Stomach (tissue), 9 donors: ENCODE measurements around the gene ZNF185. TPM values are rescaled to one million over a fixed set of nuclear protein-coding genes. Genes with fewer than 3 reads are reported as not detected.

Experiments
- DNase-seq, 2 donors: peaks; one replicate each; pipeline versions ENCODE4 v3.0.0 to v3.0.0-alpha.2; 2013 to 2019
- H3K27ac ChIP-seq, 5 donors: fragments of 200-600 bp in 4 of 5; sonication (generic) in 4 of 5; one replicate each; pipeline ENCODE4 v1.5.1; 2013 to 2019; ENCODE audit warnings: mild to moderate bottlenecking in 1 of 5, moderate library complexity in 1 of 5
- H3K27me3 ChIP-seq, 3 donors: fragments of 200-600 bp; sonication (generic); one replicate each; pipeline ENCODE4 v1.5.1; 2017 to 2019; ENCODE audit warnings: mixed run types in 1 of 3
- H3K36me3 ChIP-seq, 4 donors: fragments of 200-600 bp; sonication (generic); 1 replicate in 3 of 4; 2 replicates in 1 of 4; pipeline ENCODE4 v1.5.1; 2016 to 2019
- H3K4me1 ChIP-seq, 4 donors: fragments of 200-600 bp; sonication (generic); one replicate each; pipeline ENCODE4 v1.5.1; 2016 to 2019
- H3K4me3 ChIP-seq, 4 donors: fragments of 200-600 bp; sonication (generic) in 3 of 4; one replicate each; pipeline ENCODE4 v1.5.1; 2016 to 2019; ENCODE audit warnings: mild to moderate bottlenecking in 1 of 4
- H3K9me3 ChIP-seq, 4 donors: fragments of 200-600 bp; sonication (generic); one replicate each; pipeline ENCODE4 v1.5.1; 2016 to 2019
- CTCF ChIP-seq, 7 experiments: fragments of 450-650 bp in 4 of 7; fragments of 200-600 bp in 3 of 7; sonication (generic) in 3 of 7; IDR thresholded peaks; one replicate each; pipeline ENCODE4 v1.5.1; 2016 to 2019; ENCODE audit warnings: antibody characterized with exemption in 7 of 7, control low read depth in 2 of 7, mild to moderate bottlenecking in 1 of 7
- EP300 ChIP-seq: sonication (generic); formaldehyde crosslinking; IDR thresholded peaks from one replicate; pipeline ENCODE4 v1.6.1; 2017; ENCODE audit warnings: antibody characterized with exemption
- POLR2A ChIP-seq, 4 donors: fragments of 450-650 bp; IDR thresholded peaks; one replicate each; pipeline ENCODE4 v1.6.1; 2016; ENCODE audit warnings: antibody characterized with exemption in 4 of 4, control low read depth in 2 of 4, mild to moderate bottlenecking in 1 of 4, moderate library complexity in 1 of 4
- POLR2AphosphoS5 ChIP-seq, 3 donors: sonication (generic); formaldehyde crosslinking; IDR thresholded peaks; one replicate each; pipeline ENCODE4 v1.6.1; 2016; ENCODE audit warnings: antibody characterized with exemption in 3 of 3
- WGBS, 5 donors: extraction: QIAGEN DNeasy Blood & Tissue Kit in 3 of 5; methylation state at CpG; one replicate each; pipeline versions ENCODE4 v1.1.5 to v1.1.7; 2013 to 2018; 5-methylcytosine and 5-hydroxymethylcytosine counted together
- intact Hi-C: fragments of 100-400 bp; cut with DNase I; formaldehyde crosslinking; loops from one replicate; pipeline ENCODE4 v1.15.1; 2023; ENCODE audit warnings: low total_unique reads
- polyA plus RNA-seq, 3 donors: library from polyadenylated mRNA; stranded (reverse); fragments of 200-250 nt; gene quantifications; one replicate each; pipeline ENCODE4 v1.2.3, GENCODE V29; 2013
- total RNA-seq, 5 donors: library from RNA; depleted of rRNA; stranded (reverse); fragments of >200 nt; gene quantifications; one replicate each; pipeline versions ENCODE4 v1.1.0 to v1.2.3, GENCODE V29; 2014 to 2016
- donor health status: healthy with polysubstance abuse.
- donor health status: Bipolar disorder and iron deficiency.
- donor health status: healthy.

ZNF185 gene
- total and polyA plus RNA-seq, 8 donors = 1.2 to 48.2 (median 4.5) TPM

GRCh38 chrX:152926279-152926678 lies 28.4 kb downstream of the ZNF185 start:
- H3K27me3 ChIP-seq = peaks cover 0 to 22% (median 0%) of the 10 kb centered on the region in 3 donors

GRCh38 chrX:152926923-152927322 lies 29.1 kb downstream of the ZNF185 start:
- H3K27ac ChIP-seq = no peak overlapping the region
- peaks cover 0 to 4% (median 0%) of the 10 kb centered on the region in 4 donors for H3K36me3 ChIP-seq
- H3K4me3 ChIP-seq = no peak overlapping the region
- no peak for TF ChIP-seq EP300
- 82 to 87% (median 83%) methylated on average over 10 to 11 of the region's 11 CpGs for WGBS, 5 donors
- H3K4me1 ChIP-seq = peaks cover 0 to 3% (median 0%) of the 10 kb centered on the region in 4 donors
- H3K27me3 ChIP-seq = peaks cover 0 to 23% (median 0%) of the 10 kb centered on the region in 3 donors
- intact Hi-C loops = no loop called here
- DNase-seq = no peak
- H3K9me3 ChIP-seq = no peaks in the 10 kb centered on the region

More at GRCh38 chrX:152926279-152926678, 28.4 kb downstream of the ZNF185 start:
- DNase-seq = peak; percentile 37 to 74
- intact Hi-C loops = no loop called here
- 0 to 20% (median 10%) methylated on average over 6 to 8 of the region's 8 CpGs for WGBS, 5 donors
- Histone ChIP-seq H3K9me3 (no peaks in the 10 kb centered on the region), H3K27ac (no peak overlapping the region), H3K4me3 (no peak overlapping the region), H3K36me3 (no peaks in the 10 kb centered on the region), H3K4me1 (peaks cover 0 to 3% (median 0%) of the 10 kb centered on the region in 4 donors)
- TF ChIP-seq POLR2A (IDR thresholded peaks at IDR 0.05) (no peak), EP300 (no peak), POLR2AphosphoS5 (IDR thresholded peaks at IDR 0.05) (no peak), CTCF (IDR thresholded peaks at IDR 0.05) (peak in 3 of 7 experiments; percentile 5 to 16 (median 16))

GRCh38 chrX:152927858-152928760 lies 30.2 kb downstream of the ZNF185 start:
- intact Hi-C loops = no loop called here
- Histone ChIP-seq H3K4me3 (no peak overlapping the region), H3K27ac (no peak overlapping the region), H3K27me3 (peaks cover 0 to 26% (median 0%) of the 10 kb centered on the region in 3 donors), H3K36me3 (peaks cover 0 to 4% (median 0%) of the 10 kb centered on the region in 4 donors), H3K9me3 (no peaks in the 10 kb centered on the region), H3K4me1 (peaks cover 0 to 3% (median 0%) of the 10 kb centered on the region in 4 donors)
- WGBS, 5 donors = 81 to 97% (median 85%) methylated on average over 5 to 18 of the region's 18 CpGs
- TF ChIP-seq CTCF (IDR thresholded peaks at IDR 0.05) (no peak), EP300 (no peak), POLR2AphosphoS5 (IDR thresholded peaks at IDR 0.05) (no peak)
- DNase-seq = no peak

GRCh38 chrX:152928761-152929400 lies 31.0 kb downstream of the ZNF185 start:
- WGBS, 5 donors = 70 to 88% (median 79%) methylated on average over 9 to 10 of the region's 10 CpGs
- no peaks in the 10 kb centered on the region for H3K9me3 ChIP-seq
- intact Hi-C loops = no loop called here
- no peak overlapping the region for H3K4me3 ChIP-seq
- peaks cover 0 to 3% (median 0%) of the 10 kb centered on the region in 4 donors for H3K4me1 ChIP-seq
- no peak for DNase-seq
- peaks cover 0 to 4% (median 0%) of the 10 kb centered on the region in 4 donors for H3K36me3 ChIP-seq
- TF ChIP-seq POLR2AphosphoS5 (IDR thresholded peaks at IDR 0.05) (no peak), POLR2A (IDR thresholded peaks at IDR 0.05) (no peak), CTCF (IDR thresholded peaks at IDR 0.05) (no peak), EP300 (no peak)
- peaks cover 0 to 26% (median 0%) of the 10 kb centered on the region in 3 donors for H3K27me3 ChIP-seq
- no peak overlapping the region for H3K27ac ChIP-seq
